GM10266 (cell line): ENCODE measurements around the gene TWIST2.

Experiments used
- DNase-seq: peaks from one replicate; pipeline ENCODE4 v3.0.0; 2012; ENCODE audit errors: extremely low spot score
- CTCF ChIP-seq: IDR thresholded peaks from 2 replicates; pipeline ENCODE4 v1.5.1; 2012; ENCODE audit warnings: mild to moderate bottlenecking, low read depth; ENCODE audit not compliant: control insufficient read depth, insufficient read depth; ENCODE audit errors: missing control alignments

The TWIST2 gene

GRCh38 chr2:238949710-238950345 lies 101.9 kb downstream of the TWIST2 start:
- no peak for DNase-seq
- TF ChIP-seq CTCF: no peak

- DNase-seq: no peak
- no peak for TF ChIP-seq CTCF
Measured at GRCh38 chr2:238950551-238950950, 102.7 kb downstream of the TWIST2 start.

- TF ChIP-seq CTCF: no peak
Measured at GRCh38 chr2:238952261-238952919, 104.5 kb downstream of the TWIST2 start.

GRCh38 chr2:238954841-238955591 lies 107.1 kb downstream of the TWIST2 start:
- TF ChIP-seq CTCF: no peak
- DNase-seq: no peak

More at GRCh38 chr2:238952261-238952919, 104.5 kb downstream of the TWIST2 start:
- DNase-seq: no peak

GRCh38 chr2:238955648-238956531 lies 108.0 kb downstream of the TWIST2 start:
- no peak for TF ChIP-seq CTCF
- no peak for DNase-seq

- no peak for DNase-seq
- no peak for TF ChIP-seq CTCF
Measured at GRCh38 chr2:238956676-238957075, 108.8 kb downstream of the TWIST2 start.
